Peyer's patch (tissue), 4 donors: ENCODE data around the gene BTBD3.

Experiments used
- CTCF ChIP-seq, 6 experiments: fragments of 450-650 bp in 4 of 6; fragments of 200-600 bp in 2 of 6; sonication (generic) in 1 of 6; IDR thresholded peaks; one replicate each; pipeline ENCODE4 v1.5.1; 2017 to 2019; ENCODE audit warnings: antibody characterized with exemption in 6 of 6, mild to moderate bottlenecking in 3 of 6, moderate library complexity in 1 of 6
- POLR2A ChIP-seq, 2 donors: fragments of 450-650 bp; IDR thresholded peaks; one replicate each; pipeline ENCODE4 v1.5.1; 2017; ENCODE audit warnings: antibody characterized with exemption in 2 of 2, mild to moderate bottlenecking in 2 of 2, moderate library complexity in 2 of 2

DNA sequence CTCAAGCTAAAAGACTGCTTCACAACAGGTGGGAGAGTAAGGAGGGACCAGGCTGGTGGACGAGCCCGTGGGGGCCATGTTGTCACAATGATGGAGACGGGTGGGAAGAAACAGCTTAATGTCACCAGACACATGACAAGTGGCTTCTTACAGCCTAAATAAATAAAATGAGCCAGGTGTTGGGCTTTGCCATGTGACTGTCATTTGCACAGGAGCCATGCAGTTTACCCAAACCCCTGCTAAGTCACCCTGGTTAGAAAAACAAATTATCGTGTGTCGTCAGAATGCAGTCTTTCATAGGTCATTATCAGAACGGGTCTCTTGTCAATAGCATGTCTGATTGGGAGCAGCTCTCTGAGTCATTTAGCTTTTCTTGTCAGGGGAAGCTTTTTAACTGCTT, 18.5 kb downstream of the BTBD3 start:
- TF ChIP-seq CTCF (IDR thresholded peaks at IDR 0.05) (no peak), POLR2A (IDR thresholded peaks at IDR 0.05) (no peak)
